Measurements from ENCODE around the gene ARMC2.

GRCh38 chr6:108897371-108897770 is 49.1 kb downstream of the ARMC2 start:
- TF ChIP-seq POLR2A (IDR thresholded peaks at IDR 0.05; ENCODE audit: low read length): no peak
- TF ChIP-seq GATA1 (IDR thresholded peaks at IDR 0.05; ENCODE audit: low read depth, low read length): no peak

Data from erythroblast (primary cell).